Left lung (tissue), 10 donors: ENCODE data around the gene CLUH. TPM values are rescaled to one million over a fixed set of nuclear protein-coding genes. Genes with fewer than 3 reads are reported as not detected.
A peak's percentile ranks its signal among the peaks of the same experiment; 100 is the strongest.
"Not testable (repeated sequence)": the region's sequence is repeated elsewhere in the genome, so short reads cannot be mapped to it uniquely, and the experiment has no call there.

Experiments used
- ATAC-seq: fragments of 200-7000 bp; cut with Tn5 transposase; one replicate; pipeline ENCODE4 v1.9.1; 2020; ENCODE audit warnings: moderate library complexity
- DNase-seq, 4 donors: peaks; one replicate each; pipeline ENCODE4 v3.0.0-alpha.2; 2013 to 2020
- H3K27ac ChIP-seq, 2 donors: fragments of 200-600 bp; sonication (generic) in 1 of 2; one replicate each; pipeline versions ENCODE4 v1.5.0 to v1.8.0; 2020 to 2021
- H3K27me3 ChIP-seq, 2 donors: fragments of 200-600 bp; sonication (generic) in 1 of 2; one replicate each; pipeline versions ENCODE4 v1.5.0 to v1.8.0; 2020 to 2021
- H3K36me3 ChIP-seq, 2 donors: fragments of 200-600 bp; sonication (generic) in 1 of 2; one replicate each; pipeline versions ENCODE4 v1.5.0 to v1.8.0; 2020 to 2021
- H3K4me1 ChIP-seq, 2 donors: fragments of 200-600 bp; one replicate each; pipeline ENCODE4 v1.8.0; 2021
- H3K4me3 ChIP-seq, 2 donors: fragments of 200-600 bp; sonication (generic) in 1 of 2; one replicate each; pipeline versions ENCODE4 v1.5.0 to v1.8.0; 2020 to 2021; ENCODE audit warnings: mild to moderate bottlenecking in 1 of 2
- H3K9me3 ChIP-seq, 2 donors: fragments of 200-600 bp; sonication (generic) in 1 of 2; one replicate each; pipeline versions ENCODE4 v1.5.0 to v1.8.0; 2020 to 2021
- CTCF ChIP-seq, 2 donors: fragments of 200-600 bp; sonication (generic) in 1 of 2; IDR thresholded peaks; one replicate each; pipeline versions ENCODE4 v1.5.0 to v1.8.0; 2021; ENCODE audit warnings: antibody characterized with exemption in 2 of 2
- intact Hi-C, 2 donors: fragments of 100-400 bp; cut with DNase I; formaldehyde crosslinking; loops; one replicate each; pipeline versions ENCODE4 v1.11.2 to v1.14.2; 2022
- polyA plus RNA-seq, 6 donors: library from polyadenylated mRNA; unstranded; fragments of 120-200 nt; gene quantifications; one replicate each; pipeline ENCODE4 v1.2.1, GENCODE V29; 2013; ENCODE audit not compliant: insufficient read length in 6 of 6
- total RNA-seq, 2 donors: library from RNA; stranded (reverse); fragmentation: NEBNext Ultra II Directional; extraction: Animal tissue kit (Norgen Biotek cat#: 25700); gene quantifications; one replicate each; pipeline ENCODE4 v1.2.1, GENCODE V29; 2021
- donor health status: DM: no; HTN: yes; CAD: no.
- donor health status: DM: no; HTN: no; CAD: no.

CLUH gene
- total and polyA plus RNA-seq, 8 donors = 20.9 to 71.8 (median 27.6) TPM

- Histone ChIP-seq H3K27me3 (no peaks in the 10 kb centered on the region), H3K9me3 (no peaks in the 10 kb centered on the region), H3K27ac (no peak overlapping the region), H3K4me3 (no peak overlapping the region), H3K36me3 (peaks cover 0 to 83% of the 10 kb centered on the region in 2 donors), H3K4me1 (no peaks in the 10 kb centered on the region)
- no peak for TF ChIP-seq CTCF (IDR thresholded peaks at IDR 0.05)
- no peak for ATAC-seq
- intact Hi-C loops = no loop called here
- peak in 2 of 4 donors; percentile 29 to 76 for DNase-seq
Measured at GRCh38 chr17:2701161-2701995, 10.2 kb downstream of the CLUH start.

GRCh38 chr17:2700491-2701141 lies 10.9 kb downstream of the CLUH start:
- Histone ChIP-seq H3K4me3 (no peak overlapping the region), H3K36me3 (peaks cover 0 to 91% of the 10 kb centered on the region in 2 donors), H3K4me1 (no peaks in the 10 kb centered on the region), H3K27ac (no peak overlapping the region), H3K9me3 (no peaks in the 10 kb centered on the region), H3K27me3 (no peaks in the 10 kb centered on the region)
- no peak for TF ChIP-seq CTCF (IDR thresholded peaks at IDR 0.05)
- DNase-seq = peak in 2 of 4 donors; percentile 22 to 75
- no peak for ATAC-seq
- intact Hi-C loops = no loop called here

- ATAC-seq = no peak
- intact Hi-C loops = no loop called here
- no peak overlapping the region for H3K4me3 ChIP-seq
- H3K36me3 ChIP-seq = peaks cover 0 to 97% of the 10 kb centered on the region in 2 donors
- TF ChIP-seq CTCF (IDR thresholded peaks at IDR 0.05) = no peak
- no peaks in the 10 kb centered on the region for H3K27me3 ChIP-seq
- DNase-seq = peak in 2 of 4 donors; percentile 22 to 60
- H3K9me3 ChIP-seq = no peaks in the 10 kb centered on the region
- H3K27ac ChIP-seq = no peak overlapping the region
- no peaks in the 10 kb centered on the region for H3K4me1 ChIP-seq
Measured at GRCh38 chr17:2700030-2700490, 11.5 kb downstream of the CLUH start.

GRCh38 chr17:2699216-2699805 lies 12.3 kb downstream of the CLUH start:
- peaks cover 0 to 100% of the 10 kb centered on the region in 2 donors for H3K36me3 ChIP-seq
- intact Hi-C loops, ATAC-seq, H3K27ac ChIP-seq, H3K9me3 ChIP-seq, H3K27me3 ChIP-seq, H3K4me3 ChIP-seq, H3K4me1 ChIP-seq: not testable (repeated sequence)
- peak in 2 of 4 donors; percentile 18 to 39 for DNase-seq

GRCh38 chr17:2697611-2698162 lies 13.9 kb downstream of the CLUH start:
- intact Hi-C loops = no loop called here
- DNase-seq = peak in 2 of 4 donors; percentile 29 to 77
- Histone ChIP-seq H3K27me3 (no peaks in the 10 kb centered on the region), H3K36me3 (peaks cover 0 to 100% of the 10 kb centered on the region in 2 donors), H3K27ac (no peak overlapping the region), H3K4me1 (no peaks in the 10 kb centered on the region), H3K4me3 (no peak overlapping the region), H3K9me3 (no peaks in the 10 kb centered on the region)
- no peak for ATAC-seq
- no peak for TF ChIP-seq CTCF (IDR thresholded peaks at IDR 0.05)
